ENCODE measurements around the gene SMIM24.
"Not testable (repeated sequence)": the region's sequence is repeated elsewhere in the genome, so short reads cannot be mapped to it uniquely, and the experiment has no call there.

SMIM24 gene

GRCh38 chr19:3433313-3433712 lies 47.0 kb downstream of the SMIM24 start:
- no peak for DNase-seq (ENCODE audit: low read depth)

- DNase-seq (ENCODE audit: low read depth) = no peak
Measured at GRCh38 chr19:3431760-3432397, 48.4 kb downstream of the SMIM24 start.

- DNase-seq (ENCODE audit: low read depth) = not testable (repeated sequence)
Measured at GRCh38 chr19:3430366-3430680, 50.0 kb downstream of the SMIM24 start.

GRCh38 chr19:3426433-3426832 lies 53.9 kb downstream of the SMIM24 start:
- no peak for DNase-seq (ENCODE audit: low read depth)

All from HS-27A (cell line).